HepG2 (cell line): ENCODE data around the gene RPL36. TPM values are rescaled to one million over a fixed set of nuclear protein-coding genes. Genes with fewer than 3 reads are reported as not detected.

Source experiments
- ARNT2 ChIP-seq: sonication (generic); formaldehyde crosslinking; IDR thresholded peaks from 2 replicates; pipeline ENCODE4 v1.8.0; 2022; ENCODE audit warnings: mild to moderate bottlenecking, low read depth, missing genetic modification reagents, moderate library complexity
- BCL6 ChIP-seq: IDR thresholded peaks from 2 replicates; pipeline ENCODE4 v1.6.1; 2016; ENCODE audit warnings: missing genetic modification reagents, missing compliant biosample characterization
- HNF4A ChIP-seq: sonication (generic); formaldehyde crosslinking; IDR thresholded peaks from 2 replicates; pipeline ENCODE4 v1.4.0; 2020; ENCODE audit warnings: missing genetic modification reagents
- KDM1A ChIP-seq: IDR thresholded peaks from 2 replicates; pipeline ENCODE4 v1.6.1; 2016; ENCODE audit warnings: missing compliant biosample characterization
- MTERF4 ChIP-seq: sonication (generic); formaldehyde crosslinking; IDR thresholded peaks from 2 replicates; pipeline ENCODE4 v1.8.0; 2023; ENCODE audit warnings: mild to moderate bottlenecking, missing genetic modification reagents
- NCOR1 ChIP-seq: fragments of 200-600 bp; sonication (generic); IDR thresholded peaks from 2 replicates; pipeline ENCODE4 v1.7.0; 2017; ENCODE audit warnings: antibody characterized with exemption, low read length, borderline replicate concordance
- SP2 ChIP-seq: sonication (generic); formaldehyde crosslinking; IDR thresholded peaks from 2 replicates; pipeline ENCODE4 v1.5.1; 2020; ENCODE audit warnings: mild to moderate bottlenecking, missing genetic modification reagents
- SRSF4 ChIP-seq: fragments of 200-400 bp; formaldehyde crosslinking; IDR thresholded peaks from one replicate; pipeline ENCODE4 v1.6.1; 2018; ENCODE audit warnings: mild to moderate bottlenecking, low read depth, low read length, moderate library complexity; ENCODE audit not compliant: poor library complexity, severe bottlenecking
- STAG1 ChIP-seq: sonication (generic); formaldehyde crosslinking; IDR thresholded peaks from 2 replicates; pipeline ENCODE4 v1.4.0; 2020; ENCODE audit warnings: missing genetic modification reagents
- TBL1XR1 ChIP-seq: fragments of 150-350 bp; IDR thresholded peaks from 2 replicates; pipeline ENCODE4 v1.6.1; 2014; ENCODE audit warnings: borderline replicate concordance, low read length; ENCODE audit not compliant: partially characterized antibody
- TCF7L2 ChIP-seq: IDR thresholded peaks from 2 replicates; pipeline ENCODE4 v1.6.1; 2011; ENCODE audit warnings: mild to moderate bottlenecking, low read depth, low read length, moderate library complexity
- TFDP2 ChIP-seq: sonication (generic); formaldehyde crosslinking; IDR thresholded peaks from 2 replicates; pipeline ENCODE4 v1.4.0; 2020; ENCODE audit warnings: missing genetic modification reagents
- ZC3H4 ChIP-seq: sonication (generic); formaldehyde crosslinking; IDR thresholded peaks from 2 replicates; pipeline ENCODE4 v1.4.0; 2020; ENCODE audit warnings: missing genetic modification reagents, borderline replicate concordance
- ZNF672 ChIP-seq: sonication (generic); formaldehyde crosslinking; IDR thresholded peaks from 2 replicates; pipeline ENCODE4 v1.8.1; 2022; ENCODE audit warnings: missing genetic modification reagents
- polyA plus RNA-seq, 8 experiments: library from polyadenylated mRNA; depleted of rRNA in 3 of 8; stranded (reverse) in 7 of 8; unstranded in 1 of 8; fragments of >200 nt; fragmentation: Illumina TruSeq in 4 of 8; extraction: Trizol in 4 of 8; gene quantifications; 2 replicates each; pipeline versions ENCODE4 v1.2.1 to v1.2.3, GENCODE V29; 2011 to 2016; ENCODE audit warnings: low read depth in 4 of 8, missing spikeins in 1 of 8, mixed read lengths in 1 of 8; ENCODE audit not compliant: insufficient read depth in 1 of 8
- total RNA-seq, 5 experiments: library from RNA; depleted of rRNA; stranded (reverse); fragments of >200 nt; fragmentation: Illumina TruSeq; extraction: Trizol; gene quantifications; 2 replicates each; pipeline ENCODE4 v1.2.3, GENCODE V29; 2016; ENCODE audit warnings: low read depth in 1 of 5
- TF ChIP-seq, protein P1 (sequence below): sonication (generic); formaldehyde crosslinking; IDR thresholded peaks from 2 replicates; pipeline ENCODE4 v1.4.0; 2020; ENCODE audit warnings: missing genetic modification reagents, borderline replicate concordance
- TF ChIP-seq, protein P2 (sequence below), 2 experiments: sonication (generic) in 1 of 2; formaldehyde crosslinking in 1 of 2; IDR thresholded peaks; 2 replicates each; pipeline versions ENCODE4 v1.6.1 to v1.9.0; 2014 to 2022; ENCODE audit warnings: antibody characterized with exemption in 1 of 2, borderline replicate concordance in 1 of 2, inconsistent platforms in 1 of 2, low read depth in 1 of 2, missing genetic modification reagents in 1 of 2

RPL36 gene
- total and polyA plus RNA-seq, 2 of the 13 experiments (the other 11 are each of a cell fraction or from before 2014, with no cell fraction given) = 706 to 740 TPM

DNA sequence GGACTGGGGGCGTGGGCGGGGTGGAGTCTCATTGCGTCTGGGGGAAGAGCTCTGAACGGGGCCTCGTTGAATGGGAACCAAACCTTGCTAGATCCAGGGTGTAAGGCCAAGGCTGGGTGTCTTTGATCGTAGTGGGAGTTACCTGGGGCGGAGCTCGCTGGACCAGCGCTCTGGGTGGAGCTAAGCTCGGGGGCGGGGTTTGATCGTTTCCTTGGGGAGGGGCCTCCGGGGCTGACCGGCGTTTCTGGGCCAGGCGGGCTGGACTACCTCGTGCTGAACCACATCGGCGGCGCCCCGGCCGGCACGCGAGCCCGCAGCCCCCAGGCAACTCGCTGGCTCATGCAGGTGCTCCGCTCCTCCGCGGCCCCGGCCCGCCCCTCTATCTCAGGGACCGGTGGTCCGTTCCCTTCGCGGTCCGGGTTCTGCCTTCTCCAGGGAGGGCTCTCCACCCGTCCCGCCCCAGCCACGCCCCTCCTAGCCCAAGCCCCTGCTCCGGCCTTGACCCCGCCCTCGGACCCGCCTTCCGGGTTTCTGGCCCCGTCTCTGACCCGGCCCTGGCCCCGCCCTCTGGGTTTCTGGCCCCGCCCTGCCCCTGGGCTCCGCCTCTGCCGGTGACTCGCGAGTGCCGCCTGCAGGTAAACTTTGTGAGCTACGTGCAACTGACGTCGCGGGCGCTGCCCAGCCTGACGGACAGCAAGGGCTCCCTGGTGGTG, 3.3 kb upstream of the RPL36 start (continued):
- TF ChIP-seq, protein P1, sequence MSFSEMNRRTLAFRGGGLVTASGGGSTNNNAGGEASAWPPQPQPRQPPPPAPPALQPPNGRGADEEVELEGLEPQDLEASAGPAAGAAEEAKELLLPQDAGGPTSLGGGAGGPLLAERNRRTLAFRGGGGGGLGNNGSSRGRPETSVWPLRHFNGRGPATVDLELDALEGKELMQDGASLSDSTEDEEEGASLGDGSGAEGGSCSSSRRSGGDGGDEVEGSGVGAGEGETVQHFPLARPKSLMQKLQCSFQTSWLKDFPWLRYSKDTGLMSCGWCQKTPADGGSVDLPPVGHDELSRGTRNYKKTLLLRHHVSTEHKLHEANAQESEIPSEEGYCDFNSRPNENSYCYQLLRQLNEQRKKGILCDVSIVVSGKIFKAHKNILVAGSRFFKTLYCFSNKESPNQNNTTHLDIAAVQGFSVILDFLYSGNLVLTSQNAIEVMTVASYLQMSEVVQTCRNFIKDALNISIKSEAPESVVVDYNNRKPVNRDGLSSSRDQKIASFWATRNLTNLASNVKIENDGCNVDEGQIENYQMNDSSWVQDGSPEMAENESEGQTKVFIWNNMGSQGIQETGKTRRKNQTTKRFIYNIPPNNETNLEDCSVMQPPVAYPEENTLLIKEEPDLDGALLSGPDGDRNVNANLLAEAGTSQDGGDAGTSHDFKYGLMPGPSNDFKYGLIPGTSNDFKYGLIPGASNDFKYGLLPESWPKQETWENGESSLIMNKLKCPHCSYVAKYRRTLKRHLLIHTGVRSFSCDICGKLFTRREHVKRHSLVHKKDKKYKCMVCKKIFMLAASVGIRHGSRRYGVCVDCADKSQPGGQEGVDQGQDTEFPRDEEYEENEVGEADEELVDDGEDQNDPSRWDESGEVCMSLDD (CRISPR knock-in tag) = no peak
- TF ChIP-seq KDM1A (CRISPR knock-in tag) (no peak), SP2 (CRISPR knock-in tag) (no peak), ZNF672 (no peak), TCF7L2 (no peak), TBL1XR1 (peak; percentile 34), BCL6 (CRISPR knock-in tag) (no peak), ARNT2 (CRISPR knock-in tag) (0 out of 2 replicates have a peak, but pooled peaks have one; percentile 14), HNF4A (CRISPR knock-in tag) (no peak; the same call in 1 of the 2 replicates), ZC3H4 (no peak), SRSF4 (no peak), MTERF4 (CRISPR knock-in tag) (no peak), NCOR1 (no peak), TFDP2 (CRISPR knock-in tag) (no peak; the same call in 1 of the 2 replicates), STAG1 (peak; percentile 49)
- TF ChIP-seq, protein P2, sequence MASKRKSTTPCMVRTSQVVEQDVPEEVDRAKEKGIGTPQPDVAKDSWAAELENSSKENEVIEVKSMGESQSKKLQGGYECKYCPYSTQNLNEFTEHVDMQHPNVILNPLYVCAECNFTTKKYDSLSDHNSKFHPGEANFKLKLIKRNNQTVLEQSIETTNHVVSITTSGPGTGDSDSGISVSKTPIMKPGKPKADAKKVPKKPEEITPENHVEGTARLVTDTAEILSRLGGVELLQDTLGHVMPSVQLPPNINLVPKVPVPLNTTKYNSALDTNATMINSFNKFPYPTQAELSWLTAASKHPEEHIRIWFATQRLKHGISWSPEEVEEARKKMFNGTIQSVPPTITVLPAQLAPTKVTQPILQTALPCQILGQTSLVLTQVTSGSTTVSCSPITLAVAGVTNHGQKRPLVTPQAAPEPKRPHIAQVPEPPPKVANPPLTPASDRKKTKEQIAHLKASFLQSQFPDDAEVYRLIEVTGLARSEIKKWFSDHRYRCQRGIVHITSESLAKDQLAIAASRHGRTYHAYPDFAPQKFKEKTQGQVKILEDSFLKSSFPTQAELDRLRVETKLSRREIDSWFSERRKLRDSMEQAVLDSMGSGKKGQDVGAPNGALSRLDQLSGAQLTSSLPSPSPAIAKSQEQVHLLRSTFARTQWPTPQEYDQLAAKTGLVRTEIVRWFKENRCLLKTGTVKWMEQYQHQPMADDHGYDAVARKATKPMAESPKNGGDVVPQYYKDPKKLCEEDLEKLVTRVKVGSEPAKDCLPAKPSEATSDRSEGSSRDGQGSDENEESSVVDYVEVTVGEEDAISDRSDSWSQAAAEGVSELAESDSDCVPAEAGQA (IDR thresholded peaks at IDR 0.05; ENCODE audit: low read depth) = no peak; the same call in 1 of the 2 replicates
- TF ChIP-seq, protein P2 (CRISPR knock-in tag; IDR thresholded peaks at IDR 0.05; ENCODE audit: borderline replicate concordance) = 0 out of 2 replicates have a peak, but pooled peaks have one; percentile 10
